C4-2B (cell line): ENCODE results near the gene PRELID1.

Experiments
- CTCF ChIP-seq: fragments of 450-650 bp; conservative IDR thresholded peaks from 2 replicates; pipeline ENCODE4 v1.5.1; 2017; ENCODE audit warnings: mild to moderate bottlenecking
- ZFX ChIP-seq: fragments of 450-650 bp; IDR thresholded peaks from 2 replicates; pipeline ENCODE4 v1.6.1; 2017

GRCh38 chr5:177330991-177331842 lies 27.6 kb downstream of the PRELID1 start:
- no peak for TF ChIP-seq CTCF
- no peak for TF ChIP-seq ZFX
